OCI-LY3 (cell line): Measurements from ENCODE around the gene CFAP58.

Source experiments
- H2AFZ ChIP-seq: fragments of 200-600, 300-600 bp; shearing (Covaris generic); 2 replicates; pipeline ENCODE4 v1.6.0; 2014; ENCODE audit warnings: antibody characterized with exemption, low read depth, low read length
- H3K27ac ChIP-seq: fragments of 200-600, 300-600 bp; sonication (generic); 2 replicates; pipeline ENCODE4 v1.5.1; 2014; ENCODE audit warnings: mild to moderate bottlenecking, low read length, moderate library complexity, mixed read lengths
- H3K27me3 ChIP-seq: fragments of 200-600, 300-600 bp; sonication (generic); 2 replicates; pipeline ENCODE4 v1.6.1; 2014; ENCODE audit warnings: low read depth, low read length, mixed read lengths
- H3K36me3 ChIP-seq: fragments of 200-600, 300-600 bp; sonication (generic); replicated peaks from 2 replicates; pipeline ENCODE3; 2014; ENCODE audit warnings: low read depth, low read length, mixed read lengths
- H3K4me1 ChIP-seq: fragments of 300-600, 200-600 bp; sonication (generic); 2 replicates; pipeline ENCODE4 v1.6.1; 2014; ENCODE audit warnings: low read length, mixed read lengths
- H3K4me2 ChIP-seq: fragments of 200-600, 300-600 bp; sonication (generic); 2 replicates; pipeline ENCODE4 v1.6.1; 2014; ENCODE audit warnings: low read length, mixed read lengths
- H3K4me3 ChIP-seq: fragments of 300-600, 200-600 bp; sonication (generic); 2 replicates; pipeline ENCODE4 v1.5.1; 2014; ENCODE audit warnings: antibody characterized with exemption, mild to moderate bottlenecking, low read length, moderate library complexity
- H3K79me2 ChIP-seq: fragments of 300-600, 200-600 bp; shearing (Covaris generic); 2 replicates; pipeline ENCODE4 v1.6.1; 2014; ENCODE audit warnings: mild to moderate bottlenecking, low read length, mixed read lengths
- H3K9ac ChIP-seq: fragments of 300-600, 200-600 bp; shearing (Covaris generic); 2 replicates; pipeline ENCODE4 v1.6.0; 2014; ENCODE audit warnings: mild to moderate bottlenecking, low read length, moderate library complexity
- H3K9me3 ChIP-seq: fragments of 200-600, 300-600 bp; shearing (Covaris generic); 2 replicates; pipeline ENCODE4 v1.6.1; 2014; ENCODE audit warnings: low read length, mixed read lengths; ENCODE audit not compliant: insufficient read depth
- H4K20me1 ChIP-seq: fragments of 200-600, 300-600 bp; sonication (generic); 2 replicates; pipeline ENCODE4 v1.6.1; 2016; ENCODE audit warnings: low read length, mixed read lengths; ENCODE audit not compliant: insufficient read depth
- CTCF ChIP-seq: fragments of 200-600, 300-600 bp; sonication (generic); IDR thresholded peaks from 2 replicates; pipeline ENCODE4 v1.5.1; 2014; ENCODE audit warnings: antibody characterized with exemption, low read length, low read depth
- EZH2phosphoT487 ChIP-seq: fragments of 200-600 bp; shearing (Covaris generic); IDR thresholded peaks from 2 replicates; pipeline ENCODE4 v1.6.1; 2018; ENCODE audit warnings: antibody characterized with exemption, mixed run types, low read depth

CFAP58 gene

GRCh38 chr10:104391969-104392296 is 38.3 kb downstream of the CFAP58 start:
- Histone ChIP-seq H3K4me2 (no peak overlapping the region), H3K9ac (no peak overlapping the region), H3K9me3 (no peaks in the 10 kb centered on the region), H3K4me1 (no peaks in the 10 kb centered on the region), H3K27me3 (no peaks in the 10 kb centered on the region), H3K4me3 (no peak overlapping the region), H3K36me3 (no peaks in the 10 kb centered on the region), H2AFZ (no peak overlapping the region), H3K79me2 (no peaks in the 10 kb centered on the region), H3K27ac (no peak overlapping the region), H4K20me1 (no peaks in the 10 kb centered on the region)
- TF ChIP-seq CTCF (no peak), EZH2phosphoT487 (no peak)

GRCh38 chr10:104393387-104393786 is 39.8 kb downstream of the CFAP58 start:
- Histone ChIP-seq H3K4me3 (no peak overlapping the region), H3K9me3 (no peaks in the 10 kb centered on the region), H3K27ac (no peak overlapping the region), H3K27me3 (no peaks in the 10 kb centered on the region), H4K20me1 (no peaks in the 10 kb centered on the region), H3K4me1 (no peaks in the 10 kb centered on the region), H3K9ac (no peak overlapping the region), H2AFZ (no peak overlapping the region), H3K36me3 (no peaks in the 10 kb centered on the region), H3K4me2 (no peak overlapping the region), H3K79me2 (no peaks in the 10 kb centered on the region)
- TF ChIP-seq EZH2phosphoT487: no peak
- no peak for TF ChIP-seq CTCF

GRCh38 chr10:104396581-104396980 is 42.9 kb downstream of the CFAP58 start:
- Histone ChIP-seq H3K27me3 (no peaks in the 10 kb centered on the region), H3K9ac (no peak overlapping the region), H3K27ac (no peak overlapping the region), H3K4me3 (no peak overlapping the region), H3K36me3 (no peaks in the 10 kb centered on the region), H3K9me3 (no peaks in the 10 kb centered on the region), H4K20me1 (no peaks in the 10 kb centered on the region), H3K79me2 (no peaks in the 10 kb centered on the region), H3K4me2 (no peak overlapping the region), H2AFZ (no peak overlapping the region), H3K4me1 (no peaks in the 10 kb centered on the region)
- TF ChIP-seq EZH2phosphoT487 (no peak), CTCF (no peak)

GRCh38 chr10:104403636-104404035 is 50.0 kb downstream of the CFAP58 start:
- Histone ChIP-seq H3K9me3 (no peaks in the 10 kb centered on the region), H3K27me3 (peaks cover 4% of the 10 kb centered on the region; the same call in 1 of the 2 replicates), H3K9ac (no peak overlapping the region), H3K4me3 (no peak overlapping the region), H4K20me1 (no peaks in the 10 kb centered on the region), H3K4me2 (no peak overlapping the region), H3K79me2 (no peaks in the 10 kb centered on the region), H2AFZ (no peak overlapping the region), H3K4me1 (no peaks in the 10 kb centered on the region), H3K27ac (no peak overlapping the region), H3K36me3 (no peaks in the 10 kb centered on the region)
- TF ChIP-seq EZH2phosphoT487 (no peak), CTCF (no peak)
